GM23248 (cell line): ENCODE results near the gene TADA2A.

Experiments used
- EZH2 ChIP-seq: fragments of 200-600 bp; sonication (generic); IDR thresholded peaks from 2 replicates; pipeline ENCODE4 v1.6.1; 2018; ENCODE audit warnings: antibody characterized with exemption, mild to moderate bottlenecking; ENCODE audit not compliant: insufficient read depth, poor library complexity, severe bottlenecking
- EZH2phosphoT487 ChIP-seq: fragments of 200-600 bp; sonication (generic); IDR thresholded peaks from 2 replicates; pipeline ENCODE4 v1.6.1; 2018; ENCODE audit warnings: antibody characterized with exemption, moderate library complexity, mild to moderate bottlenecking, low read depth; ENCODE audit not compliant: insufficient read depth

- TF ChIP-seq EZH2phosphoT487 = no peak
- no peak for TF ChIP-seq EZH2
Measured at GRCh38 chr17:37360632-37361031, 46.1 kb upstream of the TADA2A start.
